Astrocyte (in vitro differentiated cells and primary cell): ENCODE measurements around the gene AFF2. TPM values are rescaled to one million over a fixed set of nuclear protein-coding genes. Genes with fewer than 3 reads are reported as not detected.

Experiments used
- DNase-seq: peaks from one replicate; pipeline ENCODE4 v3.0.0-alpha.2; 2010; ENCODE audit warnings: low read depth
- FAIRE-seq: peaks from 2 replicates; lab custom pipeline; 2011; peaks lifted over from hg19 to GRCh38; lab: Jason Lieb, UNC
- H2AFZ ChIP-seq: 2 replicates; pipeline ENCODE4 v1.6.0; 2012; ENCODE audit warnings: low read depth, low read length, inconsistent platforms
- H3K27ac ChIP-seq: 2 replicates; pipeline ENCODE4 v1.5.1; 2011; ENCODE audit warnings: low read depth, low read length, inconsistent platforms
- H3K27me3 ChIP-seq: 2 replicates; pipeline ENCODE4 v1.6.0; 2011; ENCODE audit warnings: low read length, inconsistent platforms; ENCODE audit not compliant: insufficient read depth
- H3K36me3 ChIP-seq: 2 replicates; pipeline ENCODE4 v1.5.1; 2011; ENCODE audit warnings: low read length, inconsistent platforms; ENCODE audit not compliant: insufficient read depth
- H3K4me1 ChIP-seq: 2 replicates; pipeline ENCODE4 v1.5.1; 2011; ENCODE audit warnings: low read length, inconsistent platforms; ENCODE audit not compliant: insufficient read depth
- H3K4me2 ChIP-seq: 2 replicates; pipeline ENCODE4 v1.6.0; 2012; ENCODE audit warnings: low read length, inconsistent platforms
- H3K4me3 ChIP-seq: 2 replicates; pipeline ENCODE4 v1.5.1; 2011; ENCODE audit warnings: low read depth, mild to moderate bottlenecking, low read length, inconsistent platforms; ENCODE audit not compliant: insufficient read depth
- H3K79me2 ChIP-seq: 2 replicates; pipeline ENCODE4 v1.6.0; 2012; ENCODE audit warnings: mild to moderate bottlenecking, low read length, inconsistent platforms; ENCODE audit not compliant: insufficient read depth
- H3K9ac ChIP-seq: 2 replicates; pipeline ENCODE4 v1.6.0; 2012; ENCODE audit warnings: mild to moderate bottlenecking, low read length, inconsistent platforms
- H3K9me3 ChIP-seq: 2 replicates; pipeline ENCODE4 v1.5.1; 2012; ENCODE audit warnings: low read depth, mild to moderate bottlenecking, low read length, inconsistent platforms; ENCODE audit not compliant: insufficient read depth
- H4K20me1 ChIP-seq: 2 replicates; pipeline ENCODE4 v1.6.0; 2012; ENCODE audit warnings: low read length, inconsistent platforms; ENCODE audit not compliant: insufficient read depth
- H3K27ac Mint-ChIP-seq: one replicate; pipeline ENCODE4 v1.8.0; 2021; ENCODE audit warnings: mild to moderate bottlenecking, mixed read lengths; ENCODE audit not compliant: unreplicated experiment
- H3K27me3 Mint-ChIP-seq: one replicate; pipeline ENCODE4 v1.8.0; 2021; ENCODE audit warnings: low read depth, mixed read lengths; ENCODE audit not compliant: unreplicated experiment
- H3K36me3 Mint-ChIP-seq: one replicate; pipeline ENCODE4 v1.8.0; 2021; ENCODE audit warnings: low read depth, mixed read lengths; ENCODE audit not compliant: unreplicated experiment
- H3K4me1 Mint-ChIP-seq: one replicate; pipeline ENCODE4 v1.8.0; 2021; ENCODE audit warnings: low read depth, mixed read lengths; ENCODE audit not compliant: unreplicated experiment
- H3K4me3 Mint-ChIP-seq: one replicate; pipeline ENCODE4 v1.8.0; 2021; ENCODE audit warnings: mild to moderate bottlenecking, moderate library complexity, mixed read lengths; ENCODE audit not compliant: unreplicated experiment
- H3K9me3 Mint-ChIP-seq: one replicate; pipeline ENCODE4 v1.8.0; 2021; ENCODE audit warnings: mild to moderate bottlenecking, mixed read lengths; ENCODE audit not compliant: unreplicated experiment
- EZH2 ChIP-seq: IDR thresholded peaks from 2 replicates; pipeline ENCODE4 v1.6.1; 2012; ENCODE audit warnings: mild to moderate bottlenecking, low read length, inconsistent platforms; ENCODE audit not compliant: insufficient read depth
- total RNA-seq: library from RNA; stranded (reverse); gene quantifications from 2 replicates; pipeline ENCODE4 v1.2.1, GENCODE V29; 2021
- TF ChIP-seq, protein P1 (sequence below): IDR thresholded peaks from 2 replicates; pipeline ENCODE4 v1.5.1; 2011; ENCODE audit warnings: low read depth, mild to moderate bottlenecking, inconsistent platforms, low read length, moderate library complexity; ENCODE audit not compliant: insufficient read depth

AFF2 gene
- total RNA-seq, 1 donor from 2014 or later: 8.3 TPM

GRCh38 chrX:148643460-148643859 is 143.0 kb downstream of the AFF2 start:
- no peaks in the 10 kb centered on the region for H3K27me3 ChIP-seq
- no peak for DNase-seq
- H3K4me1 ChIP-seq: no peaks in the 10 kb centered on the region
- Mint-ChIP-seq H3K4me3 (no peak overlapping the region), H3K9me3 (no peaks in the 10 kb centered on the region), H3K27me3 (no peaks in the 10 kb centered on the region), H3K4me1 (no peaks in the 10 kb centered on the region), H3K27ac (no peak overlapping the region), H3K36me3 (no peaks in the 10 kb centered on the region)
- no peak overlapping the region for H3K27ac ChIP-seq
- no peaks in the 10 kb centered on the region for H4K20me1 ChIP-seq
- H3K4me3 ChIP-seq: no peak overlapping the region
- no peaks in the 10 kb centered on the region for H3K36me3 ChIP-seq
- H3K9ac ChIP-seq: no peak overlapping the region
- no peaks in the 10 kb centered on the region for H3K79me2 ChIP-seq
- no peak overlapping the region for H2AFZ ChIP-seq
- no peak overlapping the region for H3K4me2 ChIP-seq
- FAIRE-seq: no peak
- TF ChIP-seq, protein P1, sequence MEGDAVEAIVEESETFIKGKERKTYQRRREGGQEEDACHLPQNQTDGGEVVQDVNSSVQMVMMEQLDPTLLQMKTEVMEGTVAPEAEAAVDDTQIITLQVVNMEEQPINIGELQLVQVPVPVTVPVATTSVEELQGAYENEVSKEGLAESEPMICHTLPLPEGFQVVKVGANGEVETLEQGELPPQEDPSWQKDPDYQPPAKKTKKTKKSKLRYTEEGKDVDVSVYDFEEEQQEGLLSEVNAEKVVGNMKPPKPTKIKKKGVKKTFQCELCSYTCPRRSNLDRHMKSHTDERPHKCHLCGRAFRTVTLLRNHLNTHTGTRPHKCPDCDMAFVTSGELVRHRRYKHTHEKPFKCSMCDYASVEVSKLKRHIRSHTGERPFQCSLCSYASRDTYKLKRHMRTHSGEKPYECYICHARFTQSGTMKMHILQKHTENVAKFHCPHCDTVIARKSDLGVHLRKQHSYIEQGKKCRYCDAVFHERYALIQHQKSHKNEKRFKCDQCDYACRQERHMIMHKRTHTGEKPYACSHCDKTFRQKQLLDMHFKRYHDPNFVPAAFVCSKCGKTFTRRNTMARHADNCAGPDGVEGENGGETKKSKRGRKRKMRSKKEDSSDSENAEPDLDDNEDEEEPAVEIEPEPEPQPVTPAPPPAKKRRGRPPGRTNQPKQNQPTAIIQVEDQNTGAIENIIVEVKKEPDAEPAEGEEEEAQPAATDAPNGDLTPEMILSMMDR: no peak
- no peaks in the 10 kb centered on the region for H3K9me3 ChIP-seq

DNA sequence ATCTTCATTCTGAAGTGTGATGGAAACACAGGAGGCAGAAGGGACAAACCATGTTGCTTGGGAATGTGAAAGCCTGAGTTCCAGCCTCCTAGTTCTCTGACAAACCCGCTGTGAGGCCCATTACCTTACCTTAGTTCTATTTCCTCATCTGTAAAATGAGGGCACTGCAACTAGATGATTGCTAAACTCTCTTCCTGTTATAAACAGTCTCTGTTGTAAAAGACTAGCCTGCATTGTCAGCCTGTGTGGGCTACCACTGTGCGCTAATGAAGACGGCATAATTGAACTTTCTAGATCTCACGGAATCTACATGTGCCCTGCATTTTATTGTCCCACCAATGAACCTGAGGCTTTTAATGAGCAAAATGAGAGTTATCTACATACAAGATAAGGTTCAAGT is 147.2 kb downstream of the AFF2 start:
- Mint-ChIP-seq H3K4me3 (no peak overlapping the region), H3K27me3 (no peaks in the 10 kb centered on the region), H3K27ac (no peak overlapping the region), H3K4me1 (no peaks in the 10 kb centered on the region), H3K9me3 (no peaks in the 10 kb centered on the region), H3K36me3 (no peaks in the 10 kb centered on the region)
- Histone ChIP-seq H3K4me2 (no peak overlapping the region), H3K27ac (no peak overlapping the region), H2AFZ (no peak overlapping the region), H3K9ac (no peak overlapping the region), H3K36me3 (no peaks in the 10 kb centered on the region), H3K9me3 (no peaks in the 10 kb centered on the region), H3K27me3 (no peaks in the 10 kb centered on the region), H4K20me1 (no peaks in the 10 kb centered on the region), H3K79me2 (no peaks in the 10 kb centered on the region), H3K4me1 (no peaks in the 10 kb centered on the region), H3K4me3 (no peak overlapping the region)
- DNase-seq (no peak), FAIRE-seq (no peak)
- TF ChIP-seq EZH2: no peak
- TF ChIP-seq, protein P1: no peak

GRCh38 chrX:148649145-148649795 is 148.9 kb downstream of the AFF2 start:
- H3K4me2 ChIP-seq: peak overlapping the region; percentile 8
- DNase-seq (peak; percentile 39), FAIRE-seq (peak; percentile 93)
- H3K27ac ChIP-seq: no peak overlapping the region
- TF ChIP-seq, protein P1: no peak
- TF ChIP-seq EZH2: no peak
- H3K4me3 ChIP-seq: no peak overlapping the region
- no peaks in the 10 kb centered on the region for H3K4me1 ChIP-seq
- no peak overlapping the region for H3K9ac ChIP-seq
- H2AFZ ChIP-seq: no peak overlapping the region
- Mint-ChIP-seq H3K4me3 (no peak overlapping the region), H3K4me1 (no peaks in the 10 kb centered on the region), H3K27ac (no peak overlapping the region), H3K36me3 (no peaks in the 10 kb centered on the region), H3K9me3 (no peaks in the 10 kb centered on the region), H3K27me3 (no peaks in the 10 kb centered on the region)
- H3K27me3 ChIP-seq: no peaks in the 10 kb centered on the region
- no peaks in the 10 kb centered on the region for H4K20me1 ChIP-seq
- no peaks in the 10 kb centered on the region for H3K36me3 ChIP-seq
- H3K9me3 ChIP-seq: no peaks in the 10 kb centered on the region
- H3K79me2 ChIP-seq: no peaks in the 10 kb centered on the region
